GM04504 (cell line): ENCODE measurements around the gene FOXC1.

Source experiments
- DNase-seq: peaks from one replicate; pipeline ENCODE4 v3.0.0-alpha.2; 2012; ENCODE audit warnings: low read depth

FOXC1 gene

GRCh38 chr6:1600063-1600763, 9.5 kb upstream of the FOXC1 start:
- no peak for DNase-seq

GRCh38 chr6:1600764-1601157, 9.0 kb upstream of the FOXC1 start:
- DNase-seq = no peak

GRCh38 chr6:1601158-1602048, 8.3 kb upstream of the FOXC1 start:
- DNase-seq = no peak

GRCh38 chr6:1602049-1602713, 7.5 kb upstream of the FOXC1 start:
- no peak for DNase-seq

DNA sequence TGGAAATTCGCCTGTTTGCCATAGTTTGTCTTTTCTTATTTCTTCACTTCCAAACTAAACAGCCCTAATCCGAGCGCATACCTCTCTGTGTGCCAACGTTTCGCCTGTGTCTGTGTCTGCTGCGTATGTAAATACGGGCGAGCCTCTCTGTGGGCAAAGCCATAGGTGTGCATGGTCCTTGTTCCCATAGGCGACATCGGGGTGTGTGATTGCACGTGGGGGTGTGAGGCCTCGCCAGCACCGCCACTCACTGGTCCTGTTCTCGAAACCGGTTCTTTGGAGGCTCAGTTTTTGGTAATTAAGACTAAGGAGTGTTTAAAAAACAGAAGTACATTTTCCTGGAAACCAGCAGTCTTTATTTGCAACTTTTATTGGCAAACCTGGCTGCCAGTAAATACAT, 6.0 kb upstream of the FOXC1 start:
- DNase-seq = no peak

DNA sequence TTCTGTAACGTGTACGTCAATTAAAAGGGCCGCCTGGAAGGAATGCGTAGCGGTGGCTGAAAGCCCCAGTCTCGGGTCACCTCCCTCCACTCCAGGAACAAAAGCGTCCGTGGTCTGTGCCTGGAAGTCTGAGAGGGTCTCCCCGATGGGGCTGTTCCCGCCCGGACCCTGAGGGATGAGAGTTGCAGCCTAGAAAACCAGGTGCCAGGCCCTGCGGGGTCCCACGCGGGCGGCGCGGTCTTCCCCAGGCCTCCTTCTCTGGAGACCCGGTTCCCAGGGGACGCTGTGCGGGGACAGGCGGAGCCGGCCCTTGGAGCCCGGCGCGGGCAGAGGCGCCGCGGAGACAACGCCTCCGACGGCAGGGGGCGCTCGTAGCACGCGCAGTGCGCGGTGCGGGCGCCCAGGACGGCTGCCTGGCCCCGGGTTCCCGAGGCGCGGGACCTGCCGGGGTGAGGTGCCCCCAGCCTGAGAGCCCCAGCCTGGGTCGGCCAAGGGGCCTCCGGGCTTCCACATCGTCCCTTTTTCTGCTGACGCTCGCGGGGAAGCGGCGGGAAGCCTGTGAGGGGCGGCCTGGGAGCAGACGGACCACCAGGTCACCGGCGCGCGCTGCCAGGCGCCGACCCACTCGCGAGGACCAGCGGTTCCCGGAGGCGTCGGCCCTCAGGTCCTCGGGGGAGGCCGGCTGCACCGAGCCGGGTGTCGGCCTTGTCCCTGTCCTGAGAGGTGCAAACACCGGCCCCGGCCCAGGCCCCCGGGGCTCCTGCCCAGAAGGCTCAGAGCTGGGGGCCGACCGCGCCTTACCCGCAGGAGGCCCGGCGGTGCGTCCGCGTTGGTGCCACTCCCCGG, 5.3 kb upstream of the FOXC1 start:
- DNase-seq = no peak

DNA sequence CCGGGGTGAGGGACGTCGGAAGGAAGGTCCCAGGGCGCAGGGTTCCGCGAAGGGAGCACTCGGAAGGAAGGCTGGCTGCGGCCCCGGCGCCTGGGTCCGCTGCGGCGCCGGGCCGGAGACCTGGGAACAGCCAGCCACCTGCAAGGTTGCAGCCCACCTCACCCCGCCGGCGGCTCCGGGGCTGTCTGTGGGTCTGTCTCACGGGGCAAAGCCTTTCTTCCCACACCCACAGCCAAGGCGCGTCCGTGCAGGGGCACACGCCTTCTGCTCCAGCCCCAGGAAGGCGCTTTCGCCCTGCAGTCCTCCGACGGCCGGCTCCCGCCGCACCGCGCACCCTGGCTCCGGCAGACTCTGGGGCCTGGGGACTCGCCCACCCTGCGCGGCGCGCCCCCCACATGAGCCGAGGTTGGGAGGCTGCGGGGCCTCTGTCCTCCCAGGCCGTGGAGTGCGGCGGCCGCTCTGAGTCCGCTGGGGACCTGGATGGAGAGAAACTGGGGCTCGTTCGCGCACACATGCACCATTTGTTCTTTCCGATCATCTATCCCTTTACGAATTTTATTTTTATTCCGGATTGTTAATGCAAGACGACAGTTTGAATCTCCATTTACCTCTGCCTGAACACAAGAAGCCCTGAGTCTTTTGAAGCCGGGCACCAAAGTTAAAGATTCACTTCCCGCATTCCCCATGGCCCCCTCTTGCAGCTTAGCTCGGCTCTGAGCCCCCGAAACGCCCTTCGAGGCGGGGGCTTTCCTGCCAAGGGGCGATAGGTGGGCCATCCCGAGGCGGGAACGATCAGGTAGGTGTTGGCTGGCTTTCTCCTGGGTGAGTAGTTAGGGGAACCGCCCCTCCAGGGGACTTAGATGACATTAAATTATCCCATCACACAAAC, 4.5 kb upstream of the FOXC1 start:
- no peak for DNase-seq

DNA sequence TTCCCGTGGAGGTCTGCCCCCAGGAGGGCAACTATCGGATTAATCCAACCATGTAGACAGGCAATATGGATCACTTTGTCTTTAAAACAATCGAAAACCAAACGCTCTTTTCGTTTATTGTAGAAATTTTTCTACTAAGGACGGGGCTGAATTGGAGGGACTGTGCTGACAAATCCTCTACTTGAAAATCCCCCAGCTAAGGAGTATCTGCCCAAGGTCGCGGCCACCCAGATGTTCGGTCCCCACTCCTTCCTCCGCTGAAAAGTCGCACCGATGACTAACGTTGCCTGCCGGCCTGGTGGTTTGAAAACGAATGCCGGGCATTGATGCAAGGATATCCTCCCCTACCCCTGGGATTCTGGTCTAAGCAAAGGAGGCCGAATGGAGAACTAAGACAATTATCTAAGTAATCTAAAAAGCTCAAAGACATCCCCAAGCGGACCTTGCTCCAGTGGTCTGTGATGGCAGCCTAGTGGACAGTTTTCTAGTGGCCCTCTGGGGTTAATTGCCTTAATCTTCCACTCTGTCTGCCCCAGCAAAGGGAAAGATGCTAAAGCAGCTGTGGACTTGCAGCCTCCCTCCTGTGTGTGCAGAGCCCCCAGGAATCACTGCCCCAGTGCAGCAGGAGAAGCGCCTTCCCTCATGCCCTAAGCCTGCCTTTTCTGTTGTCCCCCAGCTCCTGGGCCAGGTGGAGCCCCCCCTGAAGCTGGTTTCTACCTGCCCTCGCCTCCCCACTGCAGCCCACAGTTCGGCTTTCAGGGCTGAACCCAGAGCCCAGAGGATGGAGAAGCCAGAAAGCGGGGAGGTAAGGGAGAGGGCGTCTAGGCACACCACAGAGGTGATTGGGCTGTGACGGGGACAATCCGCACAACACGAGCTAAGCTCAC, 3.6 kb upstream of the FOXC1 start:
- no peak for DNase-seq

DNA sequence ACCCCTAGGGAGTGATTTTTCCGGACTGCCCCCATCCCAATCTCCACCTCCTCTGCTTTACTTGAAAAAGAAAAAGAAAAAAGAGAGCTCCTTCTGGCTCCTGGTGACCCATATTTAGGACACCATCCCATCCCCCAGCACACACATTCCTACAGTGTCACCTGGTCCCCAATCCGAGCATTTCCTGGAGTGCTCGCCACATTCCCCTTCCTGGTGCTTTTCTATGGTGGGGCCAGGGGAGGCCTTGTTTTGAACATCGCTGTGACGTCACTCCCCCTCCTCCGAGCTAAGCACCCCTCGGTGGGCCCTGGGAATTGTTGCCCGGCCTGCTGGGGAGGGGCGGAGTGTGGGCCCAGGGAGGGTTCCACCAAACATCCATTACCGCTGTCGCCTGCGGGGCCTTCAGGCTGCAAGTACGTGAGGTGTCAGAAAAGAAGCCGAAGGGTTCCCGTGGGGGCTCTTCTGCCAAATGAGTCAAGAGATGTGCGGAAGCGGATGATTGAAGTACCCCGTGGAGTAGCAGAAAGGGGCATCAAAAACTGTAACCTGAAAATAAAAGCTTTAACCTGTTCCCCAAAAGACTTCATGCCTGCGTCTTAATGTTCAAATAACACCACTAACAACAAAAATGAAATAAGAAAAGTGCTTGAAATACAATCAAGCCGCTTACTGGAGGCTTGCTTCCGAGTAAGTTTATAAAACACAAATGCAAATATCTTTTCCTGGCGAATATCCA, 2.8 kb upstream of the FOXC1 start:
- DNase-seq = no peak

DNA sequence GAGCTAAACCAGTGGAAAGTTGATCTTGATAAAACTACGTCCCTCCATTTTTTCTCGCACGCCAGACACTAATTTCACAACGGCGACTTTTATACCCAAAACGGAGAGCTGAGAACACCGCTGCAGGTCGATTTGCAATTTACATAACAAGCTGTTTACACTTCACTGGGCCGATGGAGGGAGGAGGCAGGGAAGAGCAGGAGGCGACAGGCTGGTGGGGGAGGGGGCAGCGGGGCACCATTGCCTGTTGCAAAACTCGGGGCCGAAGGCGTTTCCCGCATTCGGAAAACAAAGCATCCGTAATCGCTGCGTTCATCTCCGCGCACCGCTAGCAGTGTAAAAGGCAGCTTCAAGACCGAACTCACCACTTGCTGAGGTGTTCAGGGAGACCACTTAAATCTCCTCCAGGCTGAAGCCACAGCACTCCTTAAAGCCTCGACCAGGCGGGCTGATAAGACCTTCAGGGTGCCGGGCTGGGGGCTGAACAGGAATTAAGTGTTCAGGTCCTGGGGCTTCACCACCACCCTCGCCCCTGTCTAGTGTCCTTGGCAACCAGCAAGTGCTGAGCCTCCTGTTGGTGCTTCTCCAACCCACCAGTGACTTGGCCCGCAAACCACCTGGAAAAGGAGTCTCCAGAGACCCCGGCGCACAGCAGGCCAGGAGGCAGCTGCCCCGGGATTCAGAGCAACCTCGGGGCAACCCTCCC, 2.0 kb upstream of the FOXC1 start:
- no peak for DNase-seq

DNA sequence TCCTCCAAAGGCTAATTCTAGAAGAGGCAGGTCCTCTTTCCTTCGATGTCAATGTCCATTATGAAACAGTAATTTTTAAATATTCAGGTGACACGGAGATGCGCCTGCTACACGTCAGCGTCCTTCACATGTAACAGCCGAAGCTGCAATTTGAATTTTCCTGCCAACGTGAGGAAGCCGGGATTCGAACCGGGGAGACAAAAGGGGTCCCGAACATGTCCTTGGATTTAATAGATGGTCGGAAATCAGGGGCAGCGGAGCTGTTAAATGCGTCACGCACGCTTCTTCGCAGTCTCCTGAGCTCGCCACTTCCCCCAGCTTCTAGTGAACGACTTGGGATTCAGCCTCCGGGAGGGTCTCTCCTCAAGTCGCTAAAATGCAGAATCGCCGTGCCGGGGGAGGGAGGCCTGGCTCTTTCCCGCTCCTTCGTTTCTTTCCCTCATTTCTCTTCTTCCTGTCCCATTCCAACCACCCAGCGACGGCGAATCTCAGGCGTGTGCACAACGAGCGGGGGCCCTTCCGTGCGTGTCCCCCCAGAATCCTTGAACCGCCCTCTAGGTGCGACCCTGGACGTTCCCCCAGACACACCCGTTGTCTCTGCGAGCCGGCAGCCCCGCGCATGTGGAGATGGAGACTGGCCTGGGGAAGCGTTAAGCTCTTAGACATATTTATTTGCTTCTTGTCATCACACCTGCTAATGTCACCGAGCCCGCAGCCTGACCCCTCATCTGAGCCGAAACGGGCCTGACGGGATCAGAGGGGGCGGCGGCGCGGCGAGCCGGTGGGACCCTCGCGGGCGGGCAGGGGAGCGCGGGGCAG, 1.3 kb upstream of the FOXC1 start:
- no peak for DNase-seq

GRCh38 chr6:1609041-1609647, 571 bp upstream of the FOXC1 start:
- no peak for DNase-seq

GRCh38 chr6:1610497-1611321, 994 bp downstream of the FOXC1 start:
- no peak for DNase-seq

DNA sequence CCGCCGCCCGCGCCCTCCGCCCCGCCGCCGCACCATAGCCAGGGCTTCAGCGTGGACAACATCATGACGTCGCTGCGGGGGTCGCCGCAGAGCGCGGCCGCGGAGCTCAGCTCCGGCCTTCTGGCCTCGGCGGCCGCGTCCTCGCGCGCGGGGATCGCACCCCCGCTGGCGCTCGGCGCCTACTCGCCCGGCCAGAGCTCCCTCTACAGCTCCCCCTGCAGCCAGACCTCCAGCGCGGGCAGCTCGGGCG, 1.5 kb downstream of the FOXC1 start:
- DNase-seq = no peak

DNA sequence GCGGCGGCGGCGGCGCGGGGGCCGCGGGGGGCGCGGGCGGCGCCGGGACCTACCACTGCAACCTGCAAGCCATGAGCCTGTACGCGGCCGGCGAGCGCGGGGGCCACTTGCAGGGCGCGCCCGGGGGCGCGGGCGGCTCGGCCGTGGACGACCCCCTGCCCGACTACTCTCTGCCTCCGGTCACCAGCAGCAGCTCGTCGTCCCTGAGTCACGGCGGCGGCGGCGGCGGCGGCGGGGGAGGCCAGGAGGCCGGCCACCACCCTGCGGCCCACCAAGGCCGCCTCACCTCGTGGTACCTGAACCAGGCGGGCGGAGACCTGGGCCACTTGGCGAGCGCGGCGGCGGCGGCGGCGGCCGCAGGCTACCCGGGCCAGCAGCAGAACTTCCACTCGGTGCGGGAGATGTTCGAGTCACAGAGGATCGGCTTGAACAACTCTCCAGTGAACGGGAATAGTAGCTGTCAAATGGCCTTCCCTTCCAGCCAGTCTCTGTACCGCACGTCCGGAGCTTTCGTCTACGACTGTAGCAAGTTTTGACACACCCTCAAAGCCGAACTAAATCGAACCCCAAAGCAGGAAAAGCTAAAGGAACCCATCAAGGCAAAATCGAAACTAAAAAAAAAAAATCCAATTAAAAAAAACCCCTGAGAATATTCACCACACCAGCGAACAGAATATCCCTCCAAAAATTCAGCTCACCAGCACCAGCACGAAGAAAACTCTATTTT, 2.0 kb downstream of the FOXC1 start:
- DNase-seq = no peak
